NCI-H1694 treated with DMSO at 0.1 percent for 48 hours (cell line): Measurements from ENCODE around the gene FOXR1.
A peak's percentile ranks its signal among the peaks of the same experiment; 100 is the strongest.
"Not testable (repeated sequence)": the region's sequence is repeated elsewhere in the genome, so short reads cannot be mapped to it uniquely, and the experiment has no call there.

Experiments
- DNase-seq: peaks from one replicate; lab custom pipeline; 2025; lab: John Stamatoyannopoulos, UW

FOXR1 gene

GRCh38 chr11:118997627-118998387, 26.2 kb downstream of the FOXR1 start, which contains the start of gene CENATAC:
Gene CENATAC, plus strand, starts transcription at chr11:118998138. Its CDS starts 60 bp downstream, at chr11:118998198.
- DNase-seq, result peak; percentile 49

- no peak for DNase-seq
Measured at GRCh38 chr11:118998388-118998717, 26.8 kb downstream of the FOXR1 start.

GRCh38 chr11:118998822-118999221, 27.3 kb downstream of the FOXR1 start:
- DNase-seq, result no peak

DNA sequence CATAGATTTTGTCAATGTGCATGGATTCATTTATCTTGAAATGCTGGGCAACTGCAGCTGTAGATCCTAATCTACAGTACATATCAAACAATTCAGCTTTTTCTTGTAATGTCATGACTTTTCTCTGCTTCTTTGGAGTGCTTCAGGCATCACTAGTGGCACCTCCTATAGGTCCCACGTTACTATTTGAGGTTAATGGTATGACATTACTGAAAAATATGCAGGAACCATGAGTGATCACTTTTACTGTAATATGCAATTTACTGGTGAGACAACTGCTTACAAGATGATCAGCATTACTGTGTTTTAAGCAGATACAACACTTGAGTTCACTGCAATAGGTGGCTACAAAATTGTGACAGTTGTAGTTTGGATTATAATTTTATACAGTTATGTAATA, 29.3 kb downstream of the FOXR1 start:
- no peak for DNase-seq

GRCh38 chr11:119006656-119007055, 35.1 kb downstream of the FOXR1 start:
- no peak for DNase-seq

DNA sequence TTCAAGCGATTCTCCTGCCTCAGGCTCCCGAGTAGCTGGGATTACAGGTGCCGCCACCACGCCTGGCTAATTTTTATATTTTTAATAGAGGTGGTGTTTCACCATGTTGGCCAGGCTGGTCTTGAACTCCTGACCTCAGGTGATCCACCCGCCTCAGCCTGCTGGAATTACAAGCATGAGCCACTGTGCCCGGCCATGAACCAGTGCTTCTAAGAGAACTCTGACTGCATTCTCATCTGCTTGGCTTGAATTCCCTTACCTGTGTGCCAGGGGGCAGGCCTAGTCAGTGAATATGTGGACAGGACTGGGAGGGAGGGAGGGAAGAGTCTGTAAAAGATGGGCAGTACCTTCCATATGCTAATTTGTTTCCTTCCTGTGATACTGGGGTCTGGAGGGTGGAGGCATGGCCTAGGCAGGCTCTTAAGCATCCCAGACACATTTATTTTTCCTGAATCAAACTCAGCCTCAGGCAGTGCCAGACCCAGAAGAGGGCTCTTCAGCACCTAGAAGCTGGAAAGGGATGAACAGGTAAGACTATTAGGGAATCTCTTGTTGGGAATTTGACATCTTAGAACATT, 40.0 kb downstream of the FOXR1 start:
- no peak for DNase-seq

- DNase-seq, result no peak
Measured at GRCh38 chr11:119012629-119013170, 41.1 kb downstream of the FOXR1 start.

- no peak for DNase-seq
Measured at GRCh38 chr11:119014209-119014924, 42.8 kb downstream of the FOXR1 start.

GRCh38 chr11:119015054-119015611, 43.6 kb downstream of the FOXR1 start:
- DNase-seq, result no peak

GRCh38 chr11:119016216-119017009, 44.9 kb downstream of the FOXR1 start:
- no peak for DNase-seq

- DNase-seq, result not testable (repeated sequence)
Measured at GRCh38 chr11:119017377-119017776, 45.8 kb downstream of the FOXR1 start.

GRCh38 chr11:119018074-119018938, 46.7 kb downstream of the FOXR1 start, which contains the start of the genes RPS25 and TRAPPC4:
Gene RPS25, minus strand, starts transcription at chr11:119018343. Its CDS starts 59 bp downstream, at chr11:119018284.
Gene TRAPPC4, plus strand, starts transcription at chr11:119018766. Its CDS starts 30 bp downstream, at chr11:119018796.
- peak; percentile 72 for DNase-seq

DNA sequence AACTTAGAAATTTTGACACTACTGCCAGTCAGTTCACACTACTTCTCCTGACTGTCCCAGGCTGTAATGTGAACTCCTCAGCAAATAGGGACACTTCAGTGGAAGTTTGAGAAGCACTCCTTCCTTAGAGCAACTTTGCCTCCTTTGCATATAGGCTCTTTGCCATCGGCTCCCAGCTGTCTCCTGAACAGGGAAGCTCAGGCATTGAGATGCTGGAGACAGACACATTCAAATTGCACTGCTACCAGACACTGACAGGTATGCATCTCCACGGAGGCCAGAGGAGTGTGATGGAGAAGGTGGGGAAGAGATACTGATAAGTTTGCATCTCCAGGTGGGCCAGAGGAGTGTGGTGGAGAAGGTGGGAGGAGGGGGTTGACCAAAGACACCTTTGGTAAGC, 48.4 kb downstream of the FOXR1 start:
- DNase-seq, result no peak

- DNase-seq, result no peak
Measured at GRCh38 chr11:119021631-119022030, 50.1 kb downstream of the FOXR1 start.

DNA sequence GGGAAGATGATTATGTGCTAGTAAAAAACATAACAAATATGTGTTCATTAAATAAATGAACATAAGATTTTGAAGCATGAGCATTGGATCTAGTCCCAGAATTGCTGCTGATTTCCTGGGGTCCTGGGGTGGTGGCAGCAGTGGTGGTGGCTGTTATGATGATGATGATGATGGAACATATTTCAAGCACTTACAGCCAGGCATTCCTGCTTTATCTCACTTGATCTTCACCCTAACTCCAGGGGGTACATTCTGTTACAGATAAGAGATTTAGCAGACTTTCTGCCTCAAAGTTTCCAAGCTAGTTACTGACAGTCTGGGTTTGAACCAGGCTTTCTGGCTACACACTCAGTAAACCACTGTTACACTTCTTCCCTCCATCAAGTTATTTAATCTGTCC, 52.2 kb downstream of the FOXR1 start:
- DNase-seq, result no peak

DNA sequence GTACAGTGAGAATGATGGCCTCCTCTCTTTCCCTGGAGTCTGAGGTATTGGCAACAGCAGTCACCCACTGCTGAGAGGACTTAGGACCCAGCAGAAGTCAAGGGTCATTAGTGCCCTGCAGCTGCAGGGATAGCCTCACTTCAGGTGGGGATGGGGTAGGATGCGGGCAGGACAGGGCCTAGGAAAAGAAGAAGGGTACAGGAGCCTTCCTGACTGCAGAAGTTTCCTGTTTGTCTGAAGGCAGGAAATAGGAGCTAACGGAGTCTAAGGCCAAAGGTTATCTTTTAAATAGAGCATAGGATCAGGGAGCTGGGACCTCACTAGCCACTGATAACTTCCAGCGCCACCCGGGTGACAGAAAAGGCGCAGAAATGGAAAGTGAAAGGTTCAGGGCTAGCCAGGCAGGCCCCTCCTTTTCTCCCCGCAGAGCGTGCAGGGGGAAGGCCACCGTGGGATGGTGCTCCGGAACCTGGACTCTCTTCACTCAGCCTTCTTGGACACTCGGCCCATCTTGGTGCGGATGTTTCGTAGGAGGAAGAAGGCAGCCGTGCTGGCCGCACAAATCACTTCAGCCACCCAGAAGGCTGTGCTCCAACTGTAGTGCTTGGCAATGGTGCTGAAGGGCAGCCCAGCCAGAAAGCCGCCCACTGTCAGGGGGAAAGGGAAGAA, 53.0 kb downstream of the FOXR1 start:
- DNase-seq, result no peak

DNA sequence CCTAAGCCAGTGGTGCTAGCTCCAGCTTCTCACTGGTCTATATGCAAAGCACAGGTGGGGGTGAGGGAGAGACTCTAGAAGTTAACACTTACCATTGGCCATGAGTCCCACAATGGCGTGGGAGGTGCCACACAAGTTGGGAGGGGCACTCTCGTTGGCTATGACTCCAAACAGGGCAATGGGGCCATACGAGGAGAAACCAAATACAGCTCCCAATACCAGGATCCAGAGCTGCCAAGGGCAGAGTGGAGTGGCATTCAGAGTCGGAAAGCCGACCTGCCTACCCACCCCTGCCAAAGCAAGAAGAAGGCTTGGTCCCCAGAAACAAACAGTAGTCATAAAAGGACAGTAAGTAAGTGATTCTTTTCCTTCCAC, 53.5 kb downstream of the FOXR1 start:
- no peak for DNase-seq

DNA sequence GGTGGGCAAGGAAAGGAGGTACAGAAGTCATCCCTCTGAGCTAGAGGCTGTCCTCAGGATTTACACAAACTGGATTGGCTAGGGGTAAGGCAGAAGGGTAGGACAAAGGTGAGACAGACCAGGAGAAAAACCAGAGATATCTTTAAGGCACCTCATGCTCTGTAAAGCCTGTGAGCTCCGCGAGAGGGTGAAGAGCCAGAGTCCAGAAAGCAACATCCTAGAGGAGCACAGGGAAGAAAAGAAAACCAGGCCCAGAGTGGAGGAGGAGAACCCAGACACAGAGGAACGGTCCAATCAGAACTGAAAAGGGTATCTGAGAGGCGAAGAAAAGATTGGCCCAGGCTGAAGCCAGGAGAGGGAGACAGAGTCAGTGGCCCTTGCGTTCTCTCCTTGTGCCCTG, 54.0 kb downstream of the FOXR1 start:
- no peak for DNase-seq

DNA sequence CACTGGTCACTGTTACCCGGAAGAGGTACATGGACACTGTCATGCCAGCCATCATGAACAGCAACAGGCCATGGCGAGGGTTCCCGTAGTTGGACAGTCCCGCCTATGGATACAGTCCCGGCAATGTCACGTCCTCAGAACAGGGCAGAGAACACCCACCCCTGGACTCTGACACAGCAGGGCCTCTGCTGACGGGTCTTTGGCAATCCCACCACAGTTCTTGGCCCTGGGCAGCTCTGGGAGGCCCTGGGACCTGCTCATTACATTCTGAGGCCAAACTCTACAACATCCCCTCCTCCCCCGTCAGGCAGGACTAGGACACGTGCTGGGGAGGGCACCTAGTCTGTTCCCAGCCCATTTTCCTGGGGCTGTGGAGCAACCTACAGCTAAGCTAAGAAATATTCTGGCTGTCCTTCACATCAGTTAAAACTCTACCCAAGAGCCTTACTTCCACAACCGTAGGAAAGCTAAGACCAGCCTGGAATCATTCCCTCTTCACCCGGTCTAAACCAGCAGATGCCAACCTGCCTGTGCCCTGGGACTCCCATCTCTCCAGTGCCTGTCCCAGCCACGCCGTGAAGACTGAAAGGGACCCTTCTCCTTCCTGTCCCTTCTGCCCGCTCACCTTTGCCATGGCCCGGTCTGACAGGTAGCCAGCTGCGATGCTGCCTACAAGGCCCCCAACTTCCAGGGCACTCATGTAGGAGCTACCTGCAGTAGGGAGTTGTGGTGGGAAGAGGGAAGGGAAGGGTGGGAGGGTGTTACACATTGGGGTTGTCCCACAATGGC, 54.6 kb downstream of the FOXR1 start:
- no peak for DNase-seq
